SK-N-SH treated with all-trans-retinoic acid at 6 μM for 48 hours (cell line): ENCODE measurements around the gene MED15.

Experiments
- ATAC-seq: fragments of 200-7000 bp; cut with Tn5 transposase; 3 replicates; pipeline ENCODE4 v1.9.1; 2020; ENCODE audit warnings: mild to moderate bottlenecking, moderate library complexity
- BACH2 ChIP-seq: fragments of 250-450 bp; sonication (Bioruptor Pico); IDR thresholded peaks from 2 replicates; pipeline ENCODE4 v1.9.0; 2021; ENCODE audit warnings: mild to moderate bottlenecking, borderline replicate concordance
- CSDC2 ChIP-seq: fragments of 250-450 bp; sonication (Bioruptor Pico); IDR thresholded peaks from 2 replicates; pipeline ENCODE4 v1.5.0; 2020; ENCODE audit warnings: mild to moderate bottlenecking, moderate library complexity
- ESRRG ChIP-seq: fragments of 250-450 bp; sonication (Bioruptor Pico); IDR thresholded peaks from 2 replicates; pipeline ENCODE4 v1.6.1; 2021; ENCODE audit warnings: mild to moderate bottlenecking
- GLIS3 ChIP-seq: fragments of 250-450 bp; sonication (Bioruptor Pico); IDR thresholded peaks from 2 replicates; pipeline ENCODE4 v1.5.0; 2020; ENCODE audit warnings: mild to moderate bottlenecking, moderate library complexity
- ISL1 ChIP-seq: fragments of 250-450 bp; sonication (Bioruptor Pico); IDR thresholded peaks from 2 replicates; pipeline ENCODE4 v2.1.2; 2022; ENCODE audit warnings: mild to moderate bottlenecking, moderate library complexity
- OSR1 ChIP-seq: fragments of 250-450 bp; sonication (Bioruptor Pico); IDR thresholded peaks from 2 replicates; pipeline ENCODE4 v1.8.0; 2022; ENCODE audit warnings: moderate library complexity, mild to moderate bottlenecking, inconsistent platforms
- PPARA ChIP-seq: fragments of 250-450 bp; sonication (Bioruptor Pico); IDR thresholded peaks from 2 replicates; pipeline ENCODE4 v1.5.0; 2020; ENCODE audit warnings: mild to moderate bottlenecking, borderline replicate concordance
- SNAI2 ChIP-seq: fragments of 250-450 bp; sonication (Bioruptor Pico); IDR thresholded peaks from 2 replicates; pipeline ENCODE4 v1.5.0; 2020; ENCODE audit warnings: mild to moderate bottlenecking, moderate library complexity
- TCF4 ChIP-seq: fragments of 250-450 bp; sonication (Bioruptor Pico); IDR thresholded peaks from 2 replicates; pipeline ENCODE4 v1.8.0; 2021; ENCODE audit warnings: mild to moderate bottlenecking, moderate library complexity, borderline replicate concordance
- TOX ChIP-seq: fragments of 250-450 bp; sonication (Bioruptor Pico); IDR thresholded peaks from 2 replicates; pipeline ENCODE4 v1.8.0; 2021; ENCODE audit warnings: mild to moderate bottlenecking, moderate library complexity, borderline replicate concordance
- ZC3H10 ChIP-seq: fragments of 250-450 bp; sonication (Bioruptor Pico); IDR thresholded peaks from 2 replicates; pipeline ENCODE4 v1.5.1; 2021; ENCODE audit warnings: mild to moderate bottlenecking, moderate library complexity
- ZFP3 ChIP-seq: fragments of 250-450 bp; sonication (Bioruptor Pico); IDR thresholded peaks from 2 replicates; pipeline ENCODE4 v1.5.0; 2020; ENCODE audit warnings: mild to moderate bottlenecking, moderate library complexity
- ZNF565 ChIP-seq: fragments of 450-650 bp; formaldehyde crosslinking; conservative IDR thresholded peaks from 2 replicates; pipeline ENCODE4 v1.5.0; 2020; ENCODE audit warnings: low read depth, mild to moderate bottlenecking, moderate library complexity
- ZNF70 ChIP-seq: fragments of 450-650 bp; formaldehyde crosslinking; IDR thresholded peaks from 2 replicates; pipeline ENCODE4 v1.5.0; 2020; ENCODE audit warnings: mild to moderate bottlenecking, moderate library complexity
- ZNF8 ChIP-seq: fragments of 450-650 bp; formaldehyde crosslinking; IDR thresholded peaks from 2 replicates; pipeline ENCODE4 v1.5.0; 2020; ENCODE audit warnings: mild to moderate bottlenecking, moderate library complexity
- TF ChIP-seq, protein P1 (sequence below): fragments of 250-450 bp; sonication (Bioruptor Pico); IDR thresholded peaks from 2 replicates; pipeline ENCODE4 v1.5.1; 2020; ENCODE audit warnings: low read depth, mild to moderate bottlenecking, moderate library complexity
- TF ChIP-seq, protein P2 (sequence below): fragments of 250-450 bp; sonication (Bioruptor Pico); IDR thresholded peaks from 2 replicates; pipeline ENCODE4 v1.8.0; 2020; ENCODE audit warnings: mild to moderate bottlenecking, moderate library complexity, borderline replicate concordance
- TF ChIP-seq, protein P3 (sequence below): fragments of 250-450 bp; sonication (Bioruptor Pico); IDR thresholded peaks from 2 replicates; pipeline ENCODE4 v1.5.1; 2021; ENCODE audit warnings: mild to moderate bottlenecking, moderate library complexity
- TF ChIP-seq, protein P4 (sequence below): fragments of 250-450 bp; sonication (Bioruptor Pico); IDR thresholded peaks from 2 replicates; pipeline ENCODE4 v1.5.0; 2020; ENCODE audit warnings: mild to moderate bottlenecking, moderate library complexity

MED15 gene

DNA sequence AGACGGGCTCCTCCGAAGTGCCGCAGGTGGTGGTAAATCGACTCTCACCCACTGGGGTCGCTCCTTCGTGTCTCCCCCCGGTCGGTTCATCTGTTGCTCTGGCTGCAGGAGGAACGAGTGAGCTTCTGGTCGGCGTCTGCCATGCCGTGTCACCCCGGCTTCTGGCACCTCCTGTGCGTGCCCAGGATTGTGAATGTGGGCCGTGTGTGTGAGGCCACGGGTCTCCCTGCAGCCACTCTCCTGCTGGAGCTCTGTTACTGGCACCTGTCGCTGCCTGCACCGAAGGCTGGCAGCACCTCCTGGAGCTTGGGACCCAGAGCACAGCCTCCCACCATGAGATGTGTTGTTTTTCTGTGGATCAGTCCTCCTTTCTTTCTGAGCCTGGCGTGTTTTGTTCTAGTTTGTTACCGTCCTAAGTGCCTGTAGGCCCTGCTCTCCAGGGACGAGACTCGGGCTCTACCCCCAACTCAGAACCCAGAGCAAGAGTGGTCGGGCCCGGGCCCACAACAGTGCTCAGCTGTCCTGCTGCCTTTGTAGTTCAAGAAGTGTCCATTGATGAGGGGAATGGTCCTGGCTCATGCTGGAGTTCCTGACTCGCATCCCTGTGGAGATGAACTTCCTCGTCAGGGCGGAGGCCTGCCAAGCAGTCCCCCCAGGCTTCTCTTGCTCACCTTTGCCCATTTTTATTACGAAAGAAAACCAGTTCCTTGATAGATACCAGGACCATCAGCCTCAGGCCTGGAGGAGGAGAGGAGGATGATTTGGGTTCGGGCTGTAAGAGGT, 66.6 kb downstream of the MED15 start (continued):
- TF ChIP-seq, protein P1, sequence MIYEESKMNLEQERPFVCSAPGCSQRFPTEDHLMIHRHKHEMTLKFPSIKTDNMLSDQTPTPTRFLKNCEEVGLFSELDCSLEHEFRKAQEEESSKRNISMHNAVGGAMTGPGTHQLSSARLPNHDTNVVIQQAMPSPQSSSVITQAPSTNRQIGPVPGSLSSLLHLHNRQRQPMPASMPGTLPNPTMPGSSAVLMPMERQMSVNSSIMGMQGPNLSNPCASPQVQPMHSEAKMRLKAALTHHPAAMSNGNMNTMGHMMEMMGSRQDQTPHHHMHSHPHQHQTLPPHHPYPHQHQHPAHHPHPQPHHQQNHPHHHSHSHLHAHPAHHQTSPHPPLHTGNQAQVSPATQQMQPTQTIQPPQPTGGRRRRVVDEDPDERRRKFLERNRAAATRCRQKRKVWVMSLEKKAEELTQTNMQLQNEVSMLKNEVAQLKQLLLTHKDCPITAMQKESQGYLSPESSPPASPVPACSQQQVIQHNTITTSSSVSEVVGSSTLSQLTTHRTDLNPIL: no peak
- TF ChIP-seq SNAI2 (CRISPR knock-in tag): no peak
- no peak for TF ChIP-seq PPARA (CRISPR knock-in tag)
- TF ChIP-seq, protein P2, sequence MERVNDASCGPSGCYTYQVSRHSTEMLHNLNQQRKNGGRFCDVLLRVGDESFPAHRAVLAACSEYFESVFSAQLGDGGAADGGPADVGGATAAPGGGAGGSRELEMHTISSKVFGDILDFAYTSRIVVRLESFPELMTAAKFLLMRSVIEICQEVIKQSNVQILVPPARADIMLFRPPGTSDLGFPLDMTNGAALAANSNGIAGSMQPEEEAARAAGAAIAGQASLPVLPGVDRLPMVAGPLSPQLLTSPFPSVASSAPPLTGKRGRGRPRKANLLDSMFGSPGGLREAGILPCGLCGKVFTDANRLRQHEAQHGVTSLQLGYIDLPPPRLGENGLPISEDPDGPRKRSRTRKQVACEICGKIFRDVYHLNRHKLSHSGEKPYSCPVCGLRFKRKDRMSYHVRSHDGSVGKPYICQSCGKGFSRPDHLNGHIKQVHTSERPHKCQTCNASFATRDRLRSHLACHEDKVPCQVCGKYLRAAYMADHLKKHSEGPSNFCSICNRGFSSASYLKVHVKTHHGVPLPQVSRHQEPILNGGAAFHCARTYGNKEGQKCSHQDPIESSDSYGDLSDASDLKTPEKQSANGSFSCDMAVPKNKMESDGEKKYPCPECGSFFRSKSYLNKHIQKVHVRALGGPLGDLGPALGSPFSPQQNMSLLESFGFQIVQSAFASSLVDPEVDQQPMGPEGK: no peak
- no peak for TF ChIP-seq TCF4 (CRISPR knock-in tag)
- TF ChIP-seq OSR1 (CRISPR knock-in tag): no peak
- TF ChIP-seq GLIS3 (CRISPR knock-in tag): no peak

DNA sequence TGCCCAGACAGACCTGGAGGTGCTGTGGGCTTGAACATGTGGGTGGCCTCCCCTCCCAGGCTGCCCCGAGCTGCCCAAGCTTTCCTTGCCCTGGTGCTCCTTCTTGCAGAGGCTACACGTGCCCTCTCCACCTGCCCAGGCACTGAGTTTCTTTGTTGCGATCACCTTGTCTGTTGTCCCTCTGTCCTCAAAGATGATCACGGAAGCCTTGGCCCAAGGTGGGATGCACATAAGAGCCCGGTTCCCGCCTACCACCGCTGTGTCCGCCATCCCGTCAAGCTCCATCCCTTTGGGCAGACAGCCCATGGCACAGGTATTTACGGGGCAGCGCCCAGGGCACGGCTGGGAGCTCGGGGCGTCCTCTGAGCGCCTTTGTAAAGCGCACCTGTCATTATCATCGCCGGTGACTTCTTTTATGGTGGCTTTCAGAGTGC, 67.5 kb downstream of the MED15 start:
- no peak for ATAC-seq
- no peak for TF ChIP-seq GLIS3 (CRISPR knock-in tag)
- TF ChIP-seq ZC3H10: no peak
- no peak for TF ChIP-seq ZNF565 (CRISPR knock-in tag)
- no peak for TF ChIP-seq PPARA (CRISPR knock-in tag)
- TF ChIP-seq ZNF70 (CRISPR knock-in tag): no peak
- TF ChIP-seq TCF4 (CRISPR knock-in tag): no peak
- TF ChIP-seq, protein P2: no peak
- no peak for TF ChIP-seq ISL1 (CRISPR knock-in tag)
- TF ChIP-seq, protein P3, sequence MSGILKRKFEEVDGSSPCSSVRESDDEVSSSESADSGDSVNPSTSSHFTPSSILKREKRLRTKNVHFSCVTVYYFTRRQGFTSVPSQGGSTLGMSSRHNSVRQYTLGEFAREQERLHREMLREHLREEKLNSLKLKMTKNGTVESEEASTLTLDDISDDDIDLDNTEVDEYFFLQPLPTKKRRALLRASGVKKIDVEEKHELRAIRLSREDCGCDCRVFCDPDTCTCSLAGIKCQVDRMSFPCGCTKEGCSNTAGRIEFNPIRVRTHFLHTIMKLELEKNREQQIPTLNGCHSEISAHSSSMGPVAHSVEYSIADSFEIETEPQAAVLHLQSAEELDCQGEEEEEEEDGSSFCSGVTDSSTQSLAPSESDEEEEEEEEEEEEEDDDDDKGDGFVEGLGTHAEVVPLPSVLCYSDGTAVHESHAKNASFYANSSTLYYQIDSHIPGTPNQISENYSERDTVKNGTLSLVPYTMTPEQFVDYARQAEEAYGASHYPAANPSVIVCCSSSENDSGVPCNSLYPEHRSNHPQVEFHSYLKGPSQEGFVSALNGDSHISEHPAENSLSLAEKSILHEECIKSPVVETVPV (CRISPR knock-in tag): no peak

DNA sequence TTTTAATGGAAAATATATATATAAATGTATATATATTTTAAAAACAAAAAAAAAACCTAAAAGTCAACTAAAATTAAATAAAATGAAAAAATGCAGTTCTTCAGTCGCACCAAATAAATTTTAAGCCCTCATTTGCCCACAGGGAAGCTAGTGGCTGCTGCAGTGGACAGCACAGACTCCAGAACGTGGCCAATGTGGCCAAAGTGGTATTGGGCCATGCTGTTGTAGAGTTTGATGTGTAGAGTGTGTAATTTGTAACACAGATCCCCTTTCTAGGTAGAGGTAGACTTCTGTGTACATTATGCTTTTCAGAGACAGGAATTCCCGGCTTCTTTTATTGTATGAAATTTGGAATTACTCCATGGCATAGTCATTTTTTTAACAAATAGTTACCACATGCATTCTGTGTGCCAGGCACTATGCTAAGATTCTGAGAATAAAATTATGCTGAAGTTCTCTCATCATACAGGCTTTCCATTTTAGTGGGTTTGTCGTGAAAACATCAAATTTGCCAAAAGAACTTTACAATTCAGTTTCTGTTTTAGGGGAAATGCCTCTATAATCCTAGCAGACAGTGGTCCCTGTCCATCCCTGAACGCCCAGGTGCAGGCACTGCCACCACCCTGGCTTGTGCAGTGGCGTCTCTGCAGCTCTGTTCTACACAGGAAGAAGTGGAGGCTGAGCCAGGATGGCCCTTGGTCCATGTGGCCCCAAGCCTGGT, 68.5 kb downstream of the MED15 start:
- no peak for ATAC-seq
- no peak for TF ChIP-seq ZC3H10
- TF ChIP-seq PPARA (CRISPR knock-in tag): no peak
- TF ChIP-seq GLIS3 (CRISPR knock-in tag): no peak
- no peak for TF ChIP-seq ZNF8 (CRISPR knock-in tag)
- no peak for TF ChIP-seq TOX (CRISPR knock-in tag)
- TF ChIP-seq ZNF565 (CRISPR knock-in tag): no peak
- no peak for TF ChIP-seq ISL1 (CRISPR knock-in tag)
- TF ChIP-seq, protein P2: no peak
- TF ChIP-seq ZNF70 (CRISPR knock-in tag): no peak
- TF ChIP-seq, protein P4, sequence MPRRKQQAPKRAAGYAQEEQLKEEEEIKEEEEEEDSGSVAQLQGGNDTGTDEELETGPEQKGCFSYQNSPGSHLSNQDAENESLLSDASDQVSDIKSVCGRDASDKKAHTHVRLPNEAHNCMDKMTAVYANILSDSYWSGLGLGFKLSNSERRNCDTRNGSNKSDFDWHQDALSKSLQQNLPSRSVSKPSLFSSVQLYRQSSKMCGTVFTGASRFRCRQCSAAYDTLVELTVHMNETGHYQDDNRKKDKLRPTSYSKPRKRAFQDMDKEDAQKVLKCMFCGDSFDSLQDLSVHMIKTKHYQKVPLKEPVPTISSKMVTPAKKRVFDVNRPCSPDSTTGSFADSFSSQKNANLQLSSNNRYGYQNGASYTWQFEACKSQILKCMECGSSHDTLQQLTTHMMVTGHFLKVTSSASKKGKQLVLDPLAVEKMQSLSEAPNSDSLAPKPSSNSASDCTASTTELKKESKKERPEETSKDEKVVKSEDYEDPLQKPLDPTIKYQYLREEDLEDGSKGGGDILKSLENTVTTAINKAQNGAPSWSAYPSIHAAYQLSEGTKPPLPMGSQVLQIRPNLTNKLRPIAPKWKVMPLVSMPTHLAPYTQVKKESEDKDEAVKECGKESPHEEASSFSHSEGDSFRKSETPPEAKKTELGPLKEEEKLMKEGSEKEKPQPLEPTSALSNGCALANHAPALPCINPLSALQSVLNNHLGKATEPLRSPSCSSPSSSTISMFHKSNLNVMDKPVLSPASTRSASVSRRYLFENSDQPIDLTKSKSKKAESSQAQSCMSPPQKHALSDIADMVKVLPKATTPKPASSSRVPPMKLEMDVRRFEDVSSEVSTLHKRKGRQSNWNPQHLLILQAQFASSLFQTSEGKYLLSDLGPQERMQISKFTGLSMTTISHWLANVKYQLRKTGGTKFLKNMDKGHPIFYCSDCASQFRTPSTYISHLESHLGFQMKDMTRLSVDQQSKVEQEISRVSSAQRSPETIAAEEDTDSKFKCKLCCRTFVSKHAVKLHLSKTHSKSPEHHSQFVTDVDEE (CRISPR knock-in tag): no peak
- TF ChIP-seq BACH2 (CRISPR knock-in tag): no peak
- TF ChIP-seq CSDC2: no peak
- no peak for TF ChIP-seq ZFP3 (CRISPR knock-in tag)
- TF ChIP-seq ESRRG (CRISPR knock-in tag): no peak
